NCI-H2029 (cell line): Measurements from ENCODE around the gene TECTA.

Source experiments
- DNase-seq: peaks from one replicate; lab custom pipeline; 2025; lab: John Stamatoyannopoulos, UW

Gene TECTA, protein sequence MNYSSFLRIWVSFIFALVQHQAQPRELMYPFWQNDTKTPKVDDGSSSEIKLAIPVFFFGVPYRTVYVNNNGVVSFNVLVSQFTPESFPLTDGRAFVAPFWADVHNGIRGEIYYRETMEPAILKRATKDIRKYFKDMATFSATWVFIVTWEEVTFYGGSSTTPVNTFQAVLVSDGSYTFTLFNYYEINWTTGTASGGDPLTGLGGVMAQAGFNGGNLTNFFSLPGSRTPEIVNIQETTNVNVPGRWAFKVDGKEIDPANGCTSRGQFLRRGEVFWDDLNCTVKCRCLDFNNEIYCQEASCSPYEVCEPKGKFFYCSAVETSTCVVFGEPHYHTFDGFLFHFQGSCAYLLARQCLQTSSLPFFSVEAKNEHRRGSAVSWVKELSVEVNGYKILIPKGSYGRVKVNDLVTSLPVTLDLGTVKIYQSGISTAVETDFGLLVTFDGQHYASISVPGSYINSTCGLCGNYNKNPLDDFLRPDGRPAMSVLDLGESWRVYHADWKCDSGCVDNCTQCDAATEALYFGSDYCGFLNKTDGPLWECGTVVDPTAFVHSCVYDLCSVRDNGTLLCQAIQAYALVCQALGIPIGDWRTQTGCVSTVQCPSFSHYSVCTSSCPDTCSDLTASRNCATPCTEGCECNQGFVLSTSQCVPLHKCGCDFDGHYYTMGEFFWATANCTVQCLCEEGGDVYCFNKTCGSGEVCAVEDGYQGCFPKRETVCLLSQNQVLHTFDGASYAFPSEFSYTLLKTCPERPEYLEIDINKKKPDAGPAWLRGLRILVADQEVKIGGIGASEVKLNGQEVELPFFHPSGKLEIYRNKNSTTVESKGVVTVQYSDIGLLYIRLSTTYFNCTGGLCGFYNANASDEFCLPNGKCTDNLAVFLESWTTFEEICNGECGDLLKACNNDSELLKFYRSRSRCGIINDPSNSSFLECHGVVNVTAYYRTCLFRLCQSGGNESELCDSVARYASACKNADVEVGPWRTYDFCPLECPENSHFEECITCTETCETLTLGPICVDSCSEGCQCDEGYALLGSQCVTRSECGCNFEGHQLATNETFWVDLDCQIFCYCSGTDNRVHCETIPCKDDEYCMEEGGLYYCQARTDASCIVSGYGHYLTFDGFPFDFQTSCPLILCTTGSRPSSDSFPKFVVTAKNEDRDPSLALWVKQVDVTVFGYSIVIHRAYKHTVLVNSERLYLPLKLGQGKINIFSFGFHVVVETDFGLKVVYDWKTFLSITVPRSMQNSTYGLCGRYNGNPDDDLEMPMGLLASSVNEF (N-terminal part only)

DNA sequence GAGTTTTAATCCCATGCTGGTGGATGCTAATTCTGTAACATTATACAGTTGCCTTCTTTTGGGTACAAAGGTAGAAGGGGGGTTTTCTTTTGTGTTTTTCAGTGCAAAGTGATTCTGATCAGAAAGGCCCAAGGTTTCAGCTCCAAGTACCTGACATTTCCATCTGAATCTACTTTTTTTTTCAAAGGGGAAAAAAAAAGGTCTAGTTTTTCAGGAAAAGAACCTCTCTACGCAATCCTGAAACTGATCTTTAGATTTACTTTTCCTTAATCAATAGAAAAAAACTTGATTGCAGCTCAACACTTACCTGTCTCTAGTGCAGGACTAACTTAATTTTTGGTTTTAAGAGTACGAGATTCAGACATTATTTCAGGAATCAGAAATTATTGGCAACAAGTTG is at the start of gene TECTA:
Gene TECTA (plus strand): TSS at position 301 of the 400 bp plus-strand sequence. CDS start 1,423 bp downstream, outside the sequence.
- no peak for DNase-seq

DNA sequence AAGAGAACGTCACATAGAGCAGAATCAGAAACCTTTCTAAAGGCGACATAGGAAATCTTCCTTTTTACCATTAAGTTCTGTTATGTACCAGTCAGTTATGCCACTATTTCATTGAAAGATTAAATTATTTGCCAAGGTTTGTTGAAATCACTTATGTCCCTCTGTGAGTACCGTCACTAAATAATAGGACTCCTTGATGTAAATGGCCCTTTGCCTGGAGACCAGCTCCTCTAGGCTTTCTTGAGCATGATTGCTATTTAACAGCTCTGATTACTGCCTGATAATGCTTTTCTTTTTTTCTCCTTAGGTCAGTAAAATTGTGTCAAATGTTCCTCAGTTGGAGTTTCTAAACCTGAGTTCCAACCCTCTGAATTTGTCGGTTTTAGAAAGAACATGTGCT is 47.8 kb upstream of the TECTA start:
- DNase-seq: no peak

DNA sequence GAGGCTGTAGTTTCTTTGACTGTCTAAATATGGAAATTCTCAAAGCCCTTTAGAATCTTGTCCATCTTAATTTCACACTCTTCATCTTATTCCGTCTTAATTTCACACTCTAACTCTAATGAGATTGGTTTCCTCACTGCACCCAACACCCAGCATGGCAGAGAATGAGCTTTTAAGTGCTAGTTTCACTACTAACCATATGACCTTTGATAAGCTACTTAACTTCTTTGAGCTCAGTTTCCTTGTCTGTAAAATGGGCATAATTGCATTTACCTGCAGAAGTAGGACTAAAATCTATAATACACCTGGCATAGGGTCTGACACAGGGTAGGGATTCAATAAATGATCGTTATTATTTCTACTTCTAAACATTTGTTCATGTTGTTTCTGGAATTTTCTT is 46.8 kb upstream of the TECTA start:
- no peak for DNase-seq

DNA sequence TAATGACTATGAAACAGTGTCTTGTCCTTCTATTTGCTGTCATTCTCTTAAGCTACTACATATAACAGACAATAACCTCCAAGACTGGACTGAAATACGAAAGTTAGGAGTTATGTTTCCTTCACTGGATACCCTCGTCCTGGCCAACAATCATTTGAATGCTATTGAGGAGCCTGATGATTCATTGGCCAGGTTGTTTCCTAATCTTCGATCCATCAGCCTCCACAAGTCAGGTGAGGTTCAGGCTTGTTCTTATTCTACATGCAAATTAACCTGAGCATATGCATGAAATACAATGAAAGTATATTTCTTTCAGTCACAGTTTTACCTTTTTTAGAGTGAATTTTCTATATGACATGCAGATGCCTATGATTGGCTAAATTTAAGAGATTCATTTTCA is 46.0 kb upstream of the TECTA start:
- DNase-seq: no peak

DNA sequence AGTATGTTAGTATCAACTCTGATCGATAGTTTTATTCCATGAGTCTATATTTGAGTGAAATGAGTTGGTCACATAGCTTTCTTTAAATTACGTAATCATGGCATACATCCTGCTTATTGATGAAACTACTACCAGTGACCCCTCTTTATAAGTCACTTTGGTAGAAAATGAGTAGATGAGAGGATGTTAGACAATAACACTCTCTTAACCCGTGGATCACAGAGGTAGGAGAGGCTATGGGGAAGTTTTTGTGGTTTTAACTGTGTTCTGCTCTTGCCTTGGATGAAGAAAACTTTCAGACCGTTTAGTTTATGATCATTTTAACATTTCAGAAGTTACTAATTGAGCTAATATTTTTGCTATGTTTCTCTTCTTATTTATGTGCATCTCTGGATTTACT is 43.1 kb upstream of the TECTA start:
- DNase-seq: no peak

DNA sequence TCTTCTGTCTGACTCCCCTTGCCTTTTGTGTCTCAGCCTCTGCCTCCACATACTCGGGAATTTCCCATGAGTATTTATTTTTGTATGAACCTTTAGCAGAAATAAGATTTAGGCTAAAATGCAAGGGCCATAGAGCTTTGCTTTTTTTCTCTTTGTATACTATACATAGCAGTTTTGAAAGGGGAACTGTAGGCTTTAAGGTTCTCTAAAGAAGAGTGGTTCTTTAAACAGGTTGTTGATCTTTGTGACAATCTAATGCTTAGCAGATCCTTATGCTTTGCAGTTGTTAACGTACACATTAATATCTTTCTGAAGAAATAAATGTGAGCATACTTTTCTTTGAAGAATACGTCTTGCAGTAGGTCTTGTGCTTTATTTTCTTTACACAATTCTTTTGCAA is 42.1 kb upstream of the TECTA start:
- DNase-seq: no peak

DNA sequence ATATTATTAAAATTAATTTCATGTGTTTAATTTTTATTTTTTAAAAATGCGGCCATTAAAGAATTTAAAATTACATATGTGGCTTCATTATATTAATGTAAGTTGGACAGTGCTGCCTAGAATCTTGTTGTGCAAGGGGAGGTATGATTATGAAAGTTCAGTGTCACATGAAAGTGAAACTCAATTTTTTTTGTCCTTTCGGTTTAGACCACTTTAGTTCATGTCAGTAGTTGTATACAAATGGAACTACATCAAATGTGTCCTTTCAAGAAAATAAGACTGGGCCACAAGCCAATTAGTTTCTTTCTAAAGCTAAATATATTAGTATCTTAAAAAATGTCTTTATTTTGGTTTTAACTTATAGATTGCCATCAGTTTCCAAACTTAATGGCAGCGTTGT is 41.4 kb upstream of the TECTA start:
- DNase-seq: no peak

DNA sequence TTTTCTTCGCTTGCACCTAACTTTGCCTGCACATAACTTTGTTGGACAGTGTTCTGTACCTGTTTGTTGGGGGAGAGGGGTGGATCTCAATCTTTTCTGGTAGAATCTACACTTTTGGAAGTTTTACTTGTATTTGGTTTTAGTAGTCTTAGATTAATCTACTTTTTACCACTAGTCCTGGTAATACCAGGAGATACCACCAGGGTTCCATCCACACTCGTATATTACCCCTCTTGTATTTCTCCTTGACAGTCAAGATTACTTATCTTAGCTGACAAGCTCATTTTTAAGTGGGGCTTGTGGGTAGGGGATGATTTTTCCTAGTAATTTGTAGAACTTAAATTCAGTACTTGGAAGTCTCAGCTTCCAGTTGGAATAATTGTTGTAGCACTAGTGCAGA is 37.3 kb upstream of the TECTA start:
- DNase-seq: no peak

DNA sequence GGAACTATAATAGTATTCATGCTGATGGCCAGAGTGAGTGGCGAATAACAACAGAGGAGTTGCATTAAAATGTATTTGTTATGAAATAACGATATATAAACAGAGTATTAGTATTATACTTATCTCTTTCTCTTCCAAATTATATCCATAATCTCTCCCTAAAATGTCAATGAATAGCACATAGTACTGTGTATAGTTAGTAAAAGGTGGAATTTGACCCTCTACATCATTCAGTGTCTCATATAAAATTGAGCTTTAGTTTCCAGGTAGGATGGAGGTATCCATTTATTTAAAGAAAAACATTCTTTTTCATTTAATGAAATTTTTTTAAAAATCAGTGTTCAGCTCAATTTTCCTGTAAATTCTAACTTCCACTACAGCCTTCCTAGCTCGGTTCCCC is 34.4 kb upstream of the TECTA start:
- no peak for DNase-seq

DNA sequence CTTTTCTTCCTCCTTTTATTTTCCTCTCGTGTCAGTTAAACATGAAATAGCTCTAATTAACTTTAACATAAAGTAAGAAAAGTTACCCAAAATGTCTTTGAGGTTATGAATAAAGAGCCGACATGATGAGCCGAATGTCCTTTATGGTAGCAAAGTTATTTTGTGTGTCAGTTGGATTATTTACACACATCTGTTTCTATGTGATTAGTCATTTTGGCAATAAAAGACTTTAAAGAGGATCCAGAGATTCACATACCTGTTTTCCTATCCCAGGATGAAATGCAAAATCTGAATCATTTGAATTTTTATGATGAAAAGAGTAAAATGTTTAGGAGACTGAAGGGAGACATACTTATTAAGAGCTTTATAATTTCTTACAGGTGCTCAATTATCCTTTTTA is 34.0 kb upstream of the TECTA start:
- no peak for DNase-seq

DNA sequence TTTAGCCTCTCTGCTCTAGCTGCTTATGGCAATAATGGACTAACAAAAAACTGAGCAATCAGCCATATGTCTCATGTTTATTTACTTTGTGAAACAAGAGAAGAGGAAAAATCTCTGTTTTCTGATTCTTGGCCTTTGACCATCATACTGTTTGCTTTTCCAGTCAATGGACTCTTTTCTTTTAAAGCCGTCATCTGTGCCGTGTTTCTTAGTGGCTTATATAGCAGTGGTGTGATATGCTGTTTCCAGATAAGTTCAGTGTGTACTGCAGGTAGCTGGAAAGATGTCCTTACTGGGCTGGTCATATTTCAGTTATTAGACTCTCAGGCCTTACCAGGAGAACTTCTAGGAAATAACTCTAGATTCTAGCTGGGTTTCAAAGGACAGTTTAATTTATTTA is 33.6 kb upstream of the TECTA start:
- DNase-seq: peak; percentile 67

DNA sequence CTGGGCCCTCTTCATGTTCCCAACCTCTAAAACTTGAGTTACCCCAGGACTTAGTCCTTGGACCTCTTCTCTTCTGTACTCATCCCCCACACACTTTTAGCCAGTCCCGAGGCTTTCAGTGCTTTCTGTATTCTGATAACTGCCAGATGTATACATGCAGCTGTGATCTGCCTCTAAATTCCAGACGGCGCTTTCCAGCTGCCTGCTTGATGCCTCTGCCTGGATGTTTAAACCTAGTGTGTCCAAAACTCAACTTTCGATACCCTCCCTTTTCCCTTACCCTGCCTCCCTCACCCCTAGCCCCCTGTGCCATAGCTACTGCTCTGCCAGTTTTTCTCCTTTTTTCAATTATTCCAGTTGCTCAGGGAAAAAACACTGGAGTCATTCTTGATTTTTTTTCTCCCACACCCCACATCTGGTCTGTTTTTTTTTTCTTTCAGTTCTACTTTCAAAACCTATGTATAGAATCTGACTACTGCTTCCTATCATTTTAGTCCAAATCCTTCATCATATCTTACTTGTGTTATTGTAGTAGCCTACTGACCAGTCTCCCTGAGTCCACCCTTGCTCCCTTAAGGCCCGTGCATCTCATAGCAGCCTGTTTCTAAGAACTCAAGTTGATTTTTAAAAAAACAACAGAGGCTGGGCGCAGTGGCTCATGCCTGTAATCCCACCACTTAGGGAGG is 32.9 kb upstream of the TECTA start:
- no peak for DNase-seq

DNA sequence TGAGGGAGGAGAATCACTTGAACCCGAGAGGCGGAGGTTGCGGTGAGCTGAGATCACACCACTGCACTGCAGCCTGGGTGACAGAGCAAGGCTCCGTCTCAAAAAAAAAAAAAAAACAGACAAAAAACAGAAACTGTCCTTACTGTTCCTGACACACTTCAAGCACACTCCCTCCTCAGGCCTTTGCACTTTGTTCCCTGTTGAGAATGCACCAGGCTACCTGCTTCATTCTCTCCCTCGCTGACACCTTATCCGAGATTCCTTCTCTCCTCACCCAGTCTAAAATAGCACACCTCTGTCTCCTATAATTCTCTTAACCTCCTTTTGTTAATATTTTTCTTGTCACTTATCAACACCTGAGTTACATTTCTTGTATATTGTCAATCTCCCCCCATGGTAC is 32.3 kb upstream of the TECTA start:
- no peak for DNase-seq

DNA sequence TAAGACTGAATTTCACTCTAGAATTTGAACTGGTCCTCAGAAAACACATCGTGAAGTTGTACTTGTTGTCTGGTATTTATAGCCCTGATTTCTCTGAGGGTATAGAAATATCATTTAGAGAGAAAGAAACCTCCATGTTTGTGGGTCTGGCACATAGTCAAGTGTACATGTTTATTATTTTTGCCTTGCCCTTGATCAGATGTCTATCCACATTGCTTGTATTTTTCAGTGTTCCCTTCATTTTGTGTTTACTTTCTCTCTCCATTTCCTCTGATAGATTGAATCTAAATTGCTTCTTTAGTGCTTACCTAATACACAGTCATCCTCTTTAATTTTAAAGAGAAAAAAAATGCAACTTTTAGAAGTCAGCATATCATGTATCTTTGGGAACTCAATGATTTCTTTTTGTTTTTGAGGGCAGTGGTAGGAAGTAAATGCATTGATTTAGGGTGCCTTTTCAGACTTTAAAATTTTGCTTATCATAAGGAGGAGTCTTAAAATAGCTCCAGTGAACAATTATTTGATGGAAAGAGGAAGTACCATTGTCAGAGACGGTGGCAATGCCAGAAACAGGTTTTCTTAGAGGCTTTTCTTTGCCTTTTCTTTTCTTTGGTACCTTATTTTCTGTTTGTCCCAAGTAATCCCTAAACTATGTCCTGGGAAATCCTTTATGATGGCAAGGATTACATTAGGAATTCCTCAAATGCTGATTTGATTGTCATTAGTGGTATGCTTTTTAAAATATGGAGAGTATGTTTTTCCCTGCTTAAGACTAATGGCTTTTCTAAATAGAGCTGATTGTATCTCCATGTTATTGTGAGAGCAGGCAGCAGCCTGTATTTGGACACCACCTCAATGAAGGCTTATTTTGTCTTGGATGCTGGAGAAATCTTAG is 29.8 kb upstream of the TECTA start:
- no peak for DNase-seq

DNA sequence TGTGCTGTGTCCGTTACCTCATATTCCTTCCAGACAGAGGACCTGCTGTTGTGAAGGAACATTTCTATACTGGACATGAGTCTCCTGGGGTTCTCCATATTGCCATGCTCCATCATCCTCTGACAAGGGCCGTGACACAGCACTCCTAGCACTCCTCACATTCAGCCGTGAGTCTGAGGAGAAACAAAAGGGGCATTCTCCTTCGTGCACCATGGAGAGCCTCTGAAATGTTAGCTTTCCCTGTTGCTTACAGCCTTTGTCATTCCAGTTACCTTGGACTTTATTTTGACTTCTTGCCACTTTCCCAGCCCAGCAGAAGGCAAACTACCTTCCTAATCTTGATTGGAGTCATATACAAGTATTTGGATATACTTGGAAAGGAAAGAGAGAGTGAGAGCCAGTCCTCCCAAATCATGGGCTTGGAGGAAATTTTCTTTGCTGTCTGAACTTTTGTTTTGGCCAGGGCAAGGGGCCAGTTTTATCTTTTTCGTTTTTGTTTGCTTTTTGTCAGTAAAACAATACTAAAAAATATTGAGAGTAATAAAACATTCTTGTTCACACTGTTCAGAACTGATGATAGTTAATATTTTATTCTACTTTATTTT is 29.1 kb upstream of the TECTA start:
- no peak for DNase-seq

DNA sequence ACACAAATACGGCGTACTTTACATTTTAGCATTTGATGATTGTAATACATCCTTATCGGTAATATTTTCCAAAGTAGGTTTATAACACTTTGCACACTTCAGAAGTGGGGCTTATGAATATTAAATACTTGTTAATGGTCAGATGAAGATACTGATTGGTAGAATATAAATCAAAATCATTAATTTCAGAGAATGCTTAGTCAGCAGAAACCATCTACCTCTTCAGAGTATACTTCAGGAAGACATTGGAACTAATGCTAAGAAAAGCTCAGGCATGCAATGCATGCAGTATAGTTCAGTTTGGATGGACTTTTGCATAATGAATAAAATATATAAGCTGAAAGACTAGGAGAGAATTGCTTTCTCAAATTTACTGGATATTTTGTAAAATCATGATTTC is 19.7 kb upstream of the TECTA start:
- DNase-seq: no peak

DNA sequence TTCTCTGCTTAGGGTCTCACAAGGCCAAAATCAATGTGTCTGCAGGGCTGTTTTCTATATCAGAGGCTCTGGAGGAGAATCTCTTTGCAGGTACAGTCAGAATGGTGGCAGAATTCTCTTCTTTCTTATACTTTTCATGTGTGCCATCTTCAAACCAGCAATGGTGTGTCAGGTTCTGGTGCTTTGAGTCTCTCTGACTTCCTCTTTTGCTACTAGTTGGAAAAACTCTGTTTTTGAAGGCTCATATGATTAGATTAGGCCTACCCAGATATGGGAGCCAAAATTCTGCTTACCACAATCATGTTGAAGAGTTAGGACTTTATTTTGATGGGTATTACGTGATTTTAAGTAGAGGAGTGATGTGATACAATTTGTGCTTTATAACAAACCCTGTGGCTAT is 18.8 kb upstream of the TECTA start:
- no peak for DNase-seq

DNA sequence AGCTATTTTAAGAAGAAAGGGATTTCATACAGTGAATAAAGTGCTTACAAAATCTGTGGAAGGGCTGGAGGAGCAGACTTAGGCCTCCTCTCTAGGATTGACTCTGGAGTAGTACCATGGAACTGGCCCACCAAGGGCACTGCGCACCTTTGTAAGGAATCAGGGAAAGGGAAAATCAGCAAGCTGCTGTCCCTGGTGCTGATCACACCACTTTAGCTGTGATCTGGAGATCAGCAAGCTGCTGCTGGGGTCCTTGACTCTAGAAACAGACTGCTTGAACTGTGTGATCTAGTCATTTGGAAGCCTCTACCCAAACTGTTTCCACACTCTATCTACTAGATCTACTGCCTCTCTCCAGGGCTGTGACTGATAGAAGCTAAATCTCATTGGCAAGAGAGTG is 18.4 kb upstream of the TECTA start:
- DNase-seq: no peak

DNA sequence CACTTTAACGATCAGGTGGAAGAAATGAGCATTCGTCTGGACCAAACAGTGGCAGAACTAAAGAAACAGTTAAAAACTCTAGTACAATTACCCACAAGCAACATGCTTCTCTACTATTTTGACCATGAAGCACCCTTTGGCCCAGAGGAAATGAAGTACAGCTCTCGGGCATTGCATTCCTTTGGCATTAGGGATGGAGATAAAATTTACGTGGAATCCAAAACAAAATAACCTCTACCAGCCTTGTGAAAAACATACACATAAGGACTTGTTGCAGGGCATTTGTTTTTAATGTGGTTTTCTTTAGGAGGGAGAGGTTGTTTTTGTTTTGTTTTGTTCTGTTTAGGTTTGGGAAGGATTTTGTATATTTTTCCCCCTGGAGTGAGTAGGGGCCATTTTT is 14.2 kb upstream of the TECTA start:
- no peak for DNase-seq

DNA sequence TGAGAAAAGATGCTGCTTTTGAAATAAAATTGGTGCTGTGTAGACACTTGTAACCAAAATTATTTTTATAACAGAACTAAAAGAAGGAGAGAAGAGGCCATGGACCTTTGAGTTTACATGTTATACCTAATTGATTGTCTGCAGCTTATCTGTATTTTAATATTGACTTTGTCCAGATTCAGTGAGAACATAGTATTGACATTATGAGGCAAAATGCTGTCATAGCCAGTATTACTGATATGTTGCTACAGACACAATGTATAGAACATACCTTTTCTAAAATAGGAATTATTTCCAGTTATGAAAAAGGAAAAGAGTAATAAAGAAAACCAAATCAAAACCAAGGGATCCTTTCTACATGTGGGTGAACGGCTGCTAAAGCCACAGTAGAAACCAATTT is 11.5 kb upstream of the TECTA start:
- no peak for DNase-seq
